Measurements from ENCODE around the gene KLF11. TPM values are rescaled to one million over a fixed set of nuclear protein-coding genes. Genes with fewer than 3 reads are reported as not detected.

KLF11 gene
- polyA plus RNA-seq, 1 donor from 2014 or later: 5.7 TPM

GRCh38 chr2:10043906-10044601 is 704 bp downstream of the KLF11 start:
- H3K4me3 ChIP-seq (ENCODE audit: low read length): peak overlapping the region; percentile 62
- TF ChIP-seq REST (IDR thresholded peaks at IDR 0.05; ENCODE audit: borderline replicate concordance) (no peak), SMC3 (conservative IDR thresholded peaks at IDR 0.05; ENCODE audit: poor library complexity) (no peak), RAD21 (conservative IDR thresholded peaks at IDR 0.05) (no peak), EP300 (conservative IDR thresholded peaks at IDR 0.05; ENCODE audit: poor library complexity, severe bottlenecking) (no peak), EZH2 (IDR thresholded peaks at IDR 0.05; ENCODE audit: borderline replicate concordance, insufficient read depth, low read length, poor library complexity, severe bottlenecking) (no peak), CTCF (IDR thresholded peaks at IDR 0.05; ENCODE audit: poor library complexity, severe bottlenecking) (no peak), MXI1 (conservative IDR thresholded peaks at IDR 0.05; ENCODE audit: poor library complexity, severe bottlenecking) (no peak), TAF1 (IDR thresholded peaks at IDR 0.05; ENCODE audit: low read depth) (no peak), POLR2AphosphoS5 (IDR thresholded peaks at IDR 0.05) (no peak)

GRCh38 chr2:10045561-10046355 is 2.4 kb downstream of the KLF11 start:
- H3F3A ChIP-seq (ENCODE audit: insufficient read depth, low read length, poor library complexity, severe bottlenecking): no peaks in the 10 kb centered on the region
- H3K9ac ChIP-seq (ENCODE audit: low read length): no peak overlapping the region
- TF ChIP-seq MXI1 (conservative IDR thresholded peaks at IDR 0.05; ENCODE audit: poor library complexity, severe bottlenecking) (no peak), TAF1 (IDR thresholded peaks at IDR 0.05; ENCODE audit: low read depth) (no peak), REST (IDR thresholded peaks at IDR 0.05; ENCODE audit: borderline replicate concordance) (no peak), RAD21 (conservative IDR thresholded peaks at IDR 0.05) (no peak), EP300 (conservative IDR thresholded peaks at IDR 0.05; ENCODE audit: poor library complexity, severe bottlenecking) (no peak)
- no peaks in the 10 kb centered on the region for H3K27me3 ChIP-seq (ENCODE audit: insufficient read depth, low read depth, low read length)
- H3K36me3 ChIP-seq (ENCODE audit: insufficient read depth, low read length): no peaks in the 10 kb centered on the region
- H4K20me1 ChIP-seq (ENCODE audit: insufficient read depth): no peaks in the 10 kb centered on the region
- H3K4me2 ChIP-seq (ENCODE audit: low read length): no peak overlapping the region
- H3K9me2 ChIP-seq (ENCODE audit: insufficient read depth, low read length): no peaks in the 10 kb centered on the region
- H3K27ac ChIP-seq (ENCODE audit: low read length): no peak overlapping the region
- H3K9me3 ChIP-seq (ENCODE audit: low read length): no peaks in the 10 kb centered on the region
- no peak overlapping the region for H3K4me3 ChIP-seq (ENCODE audit: low read length)
- no peak overlapping the region for H2AFZ ChIP-seq (ENCODE audit: low read depth, low read length)
- H3K79me2 ChIP-seq (replicated peaks; ENCODE audit: insufficient read depth, low read length): no peaks in the 10 kb centered on the region

More at GRCh38 chr2:10043906-10044601, 704 bp downstream of the KLF11 start:
- Histone ChIP-seq H3K9me2 (ENCODE audit: insufficient read depth, low read length) (no peaks in the 10 kb centered on the region), H3K27me3 (ENCODE audit: insufficient read depth, low read depth, low read length) (no peaks in the 10 kb centered on the region), H3K27ac (ENCODE audit: low read length) (no peak overlapping the region), H3F3A (ENCODE audit: insufficient read depth, low read length, poor library complexity, severe bottlenecking) (no peaks in the 10 kb centered on the region), H3K9me3 (ENCODE audit: low read length) (no peaks in the 10 kb centered on the region), H3K36me3 (ENCODE audit: insufficient read depth, low read length) (no peaks in the 10 kb centered on the region), H3K4me2 (ENCODE audit: low read length) (no peak overlapping the region), H4K20me1 (ENCODE audit: insufficient read depth) (no peaks in the 10 kb centered on the region), H2AFZ (ENCODE audit: low read depth, low read length) (no peak overlapping the region), H3K9ac (ENCODE audit: low read length) (peak overlapping the region; percentile 75), H3K79me2 (replicated peaks; ENCODE audit: insufficient read depth, low read length) (no peaks in the 10 kb centered on the region)
